Loucy (cell line): ENCODE measurements around the gene CEACAM21.
A peak's percentile ranks its signal among the peaks of the same experiment; 100 is the strongest.

ENCODE experiments used
- H2AFZ ChIP-seq: fragments of 200-600 bp; sonication (generic); 2 replicates; pipeline ENCODE4 v1.6.0; 2016; ENCODE audit warnings: antibody characterized with exemption, mild to moderate bottlenecking, low read length, moderate library complexity
- H3F3A ChIP-seq: fragments of 200-600 bp; 2 replicates; pipeline ENCODE4 v1.6.0; 2016; ENCODE audit warnings: antibody characterized with exemption, low read depth, mild to moderate bottlenecking
- H3K27me3 ChIP-seq: fragments of 200-600 bp; sonication (generic); 2 replicates; pipeline ENCODE4 v1.6.1; 2014; ENCODE audit warnings: low read length, mild to moderate bottlenecking; ENCODE audit not compliant: insufficient read depth, poor library complexity, severe bottlenecking
- H3K36me3 ChIP-seq: fragments of 200-600 bp; sonication (generic); 2 replicates; pipeline ENCODE4 v1.6.1; 2016; ENCODE audit warnings: low read length; ENCODE audit not compliant: insufficient read depth
- H3K4me1 ChIP-seq: fragments of 200-600 bp; sonication (generic); 2 replicates; pipeline ENCODE4 v1.5.1; 2014; ENCODE audit warnings: low read length, mild to moderate bottlenecking; ENCODE audit not compliant: insufficient read depth, poor library complexity, severe bottlenecking
- H3K4me2 ChIP-seq: fragments of 200-600 bp; sonication (generic); 2 replicates; pipeline ENCODE4 v1.6.0; 2014; ENCODE audit warnings: antibody characterized with exemption, low read length, low read depth, mild to moderate bottlenecking; ENCODE audit not compliant: poor library complexity, severe bottlenecking
- H3K4me3 ChIP-seq: fragments of 200-600 bp; sonication (generic); 2 replicates; pipeline ENCODE4 v1.5.1; 2014; ENCODE audit warnings: low read length, mild to moderate bottlenecking, mixed read lengths; ENCODE audit not compliant: poor library complexity, severe bottlenecking
- H3K79me2 ChIP-seq: fragments of 200-600 bp; sonication (generic); 2 replicates; pipeline ENCODE4 v1.6.1; 2014; ENCODE audit warnings: low read length; ENCODE audit not compliant: insufficient read depth
- H3K9ac ChIP-seq: fragments of 200-600 bp; sonication (generic); 2 replicates; pipeline ENCODE4 v1.6.0; 2014; ENCODE audit warnings: mild to moderate bottlenecking, low read depth, low read length, moderate library complexity; ENCODE audit not compliant: poor library complexity, severe bottlenecking
- H3K9me2 ChIP-seq: fragments of 200-600 bp; sonication (generic); replicated peaks from 2 replicates; pipeline ENCODE4 v1.6.1; 2016; ENCODE audit warnings: low read depth, low read length, mixed read lengths
- H3K9me3 ChIP-seq: fragments of 200-600 bp; sonication (generic); 2 replicates; pipeline ENCODE4 v1.6.1; 2014; ENCODE audit warnings: mild to moderate bottlenecking, antibody characterized with exemption, low read length, low read depth; ENCODE audit not compliant: insufficient read depth
- H4K20me1 ChIP-seq: fragments of 200-600 bp; sonication (generic); 2 replicates; pipeline ENCODE4 v1.6.0; 2014; ENCODE audit warnings: antibody characterized with exemption, low read length, mild to moderate bottlenecking; ENCODE audit not compliant: insufficient read depth, poor library complexity, severe bottlenecking
- CTCF ChIP-seq: fragments of 200-600 bp; sonication (generic); conservative IDR thresholded peaks from 2 replicates; pipeline ENCODE4 v1.5.1; 2014; ENCODE audit warnings: mild to moderate bottlenecking, antibody characterized with exemption, low read length
- EZH2phosphoT487 ChIP-seq: fragments of 200-600 bp; IDR thresholded peaks from 2 replicates; pipeline ENCODE4 v1.6.1; 2018; ENCODE audit warnings: antibody characterized with exemption, mild to moderate bottlenecking, moderate library complexity, borderline replicate concordance

The CEACAM21 gene

GRCh38 chr19:41535029-41535622 lies 40.8 kb upstream of the CEACAM21 start:
- Histone ChIP-seq H3F3A (no peaks in the 10 kb centered on the region), H3K4me2 (peak overlapping the region; percentile 17), H3K9ac (no peak overlapping the region), H3K4me3 (no peak overlapping the region), H3K9me3 (no peaks in the 10 kb centered on the region), H3K4me1 (peaks cover 41% of the 10 kb centered on the region), H2AFZ (no peak overlapping the region), H3K79me2 (0 out of 2 replicates have a peak, but pooled peaks cover 3% of the 10 kb centered on the region), H3K36me3 (no peaks in the 10 kb centered on the region), H3K27me3 (peaks cover 7% of the 10 kb centered on the region), H3K9me2 (no peaks in the 10 kb centered on the region), H4K20me1 (no peaks in the 10 kb centered on the region)
- TF ChIP-seq CTCF: no peak
- TF ChIP-seq EZH2phosphoT487: no peak

GRCh38 chr19:41537789-41538188 lies 38.2 kb upstream of the CEACAM21 start:
- no peak overlapping the region for H3K4me3 ChIP-seq
- no peak overlapping the region for H3K9ac ChIP-seq
- no peaks in the 10 kb centered on the region for H3F3A ChIP-seq
- H3K9me3 ChIP-seq: no peaks in the 10 kb centered on the region
- no peaks in the 10 kb centered on the region for H3K79me2 ChIP-seq
- no peak overlapping the region for H3K4me2 ChIP-seq
- no peaks in the 10 kb centered on the region for H3K27me3 ChIP-seq
- no peaks in the 10 kb centered on the region for H4K20me1 ChIP-seq
- peaks cover 25% of the 10 kb centered on the region for H3K4me1 ChIP-seq
- TF ChIP-seq CTCF: peak; percentile 64
- no peak for TF ChIP-seq EZH2phosphoT487
- no peaks in the 10 kb centered on the region for H3K36me3 ChIP-seq
- H2AFZ ChIP-seq: no peak overlapping the region
- no peaks in the 10 kb centered on the region for H3K9me2 ChIP-seq

- TF ChIP-seq EZH2phosphoT487: no peak
- H2AFZ ChIP-seq: peak overlapping the region; percentile 62
- no peaks in the 10 kb centered on the region for H3K9me3 ChIP-seq
- no peak overlapping the region for H3K4me2 ChIP-seq
- H4K20me1 ChIP-seq: no peaks in the 10 kb centered on the region
- no peak overlapping the region for H3K4me3 ChIP-seq
- peaks cover 10% of the 10 kb centered on the region for H3K4me1 ChIP-seq
- no peaks in the 10 kb centered on the region for H3K79me2 ChIP-seq
- no peaks in the 10 kb centered on the region for H3K36me3 ChIP-seq
- no peaks in the 10 kb centered on the region for H3F3A ChIP-seq
- no peak overlapping the region for H3K9ac ChIP-seq
- H3K27me3 ChIP-seq: no peaks in the 10 kb centered on the region
- H3K9me2 ChIP-seq: no peaks in the 10 kb centered on the region
These were observed 35.8 kb upstream of the CEACAM21 start for GRCh38 chr19:41540041-41540695.
